Astrocyte of the cerebellum (primary cell): ENCODE results near the gene VPS52.

Experiments used
- DNase-seq: peaks from one replicate; pipeline ENCODE4 v3.0.0-alpha.2; 2011; ENCODE audit warnings: low read depth
- H3K4me3 ChIP-seq: 2 replicates; pipeline ENCODE4 v1.5.1; 2011; ENCODE audit warnings: mild to moderate bottlenecking, low read depth, low read length, moderate library complexity
- in situ Hi-C: cut with HindIII; loops from 2 replicates; pipeline ENCODE4 v1.10.0; 2017; ENCODE audit warnings: low sequenced_read_pairs
- TF ChIP-seq, protein P1 (sequence below): IDR thresholded peaks from 2 replicates; pipeline ENCODE4 v1.5.1; 2012; ENCODE audit warnings: low read length, low read depth, moderate library complexity, mild to moderate bottlenecking; ENCODE audit errors: missing control alignments

Gene VPS52

DNA sequence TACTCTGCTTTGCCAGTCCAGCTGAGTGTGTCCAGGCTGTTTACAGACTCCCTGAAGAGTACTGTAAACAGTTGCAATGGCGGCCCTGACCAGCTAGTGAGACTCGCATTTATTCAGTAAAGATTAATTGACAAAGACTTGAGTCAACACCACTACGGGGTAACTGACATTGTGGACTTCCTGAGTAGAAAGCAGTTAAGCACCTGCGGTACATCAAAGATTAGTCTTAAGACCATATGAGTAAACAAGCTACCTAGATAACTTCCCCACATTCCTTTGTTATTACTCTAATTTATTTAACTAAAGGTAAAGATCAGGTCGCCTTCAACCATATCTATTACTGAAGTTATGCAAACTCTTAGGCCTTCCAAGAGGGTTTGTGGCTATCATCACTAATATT is 12.6 kb downstream of the VPS52 start:
- TF ChIP-seq, protein P1, sequence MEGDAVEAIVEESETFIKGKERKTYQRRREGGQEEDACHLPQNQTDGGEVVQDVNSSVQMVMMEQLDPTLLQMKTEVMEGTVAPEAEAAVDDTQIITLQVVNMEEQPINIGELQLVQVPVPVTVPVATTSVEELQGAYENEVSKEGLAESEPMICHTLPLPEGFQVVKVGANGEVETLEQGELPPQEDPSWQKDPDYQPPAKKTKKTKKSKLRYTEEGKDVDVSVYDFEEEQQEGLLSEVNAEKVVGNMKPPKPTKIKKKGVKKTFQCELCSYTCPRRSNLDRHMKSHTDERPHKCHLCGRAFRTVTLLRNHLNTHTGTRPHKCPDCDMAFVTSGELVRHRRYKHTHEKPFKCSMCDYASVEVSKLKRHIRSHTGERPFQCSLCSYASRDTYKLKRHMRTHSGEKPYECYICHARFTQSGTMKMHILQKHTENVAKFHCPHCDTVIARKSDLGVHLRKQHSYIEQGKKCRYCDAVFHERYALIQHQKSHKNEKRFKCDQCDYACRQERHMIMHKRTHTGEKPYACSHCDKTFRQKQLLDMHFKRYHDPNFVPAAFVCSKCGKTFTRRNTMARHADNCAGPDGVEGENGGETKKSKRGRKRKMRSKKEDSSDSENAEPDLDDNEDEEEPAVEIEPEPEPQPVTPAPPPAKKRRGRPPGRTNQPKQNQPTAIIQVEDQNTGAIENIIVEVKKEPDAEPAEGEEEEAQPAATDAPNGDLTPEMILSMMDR, result no peak
- DNase-seq, result no peak
- in situ Hi-C loops, result no loop called here
- no peak overlapping the region for H3K4me3 ChIP-seq

DNA sequence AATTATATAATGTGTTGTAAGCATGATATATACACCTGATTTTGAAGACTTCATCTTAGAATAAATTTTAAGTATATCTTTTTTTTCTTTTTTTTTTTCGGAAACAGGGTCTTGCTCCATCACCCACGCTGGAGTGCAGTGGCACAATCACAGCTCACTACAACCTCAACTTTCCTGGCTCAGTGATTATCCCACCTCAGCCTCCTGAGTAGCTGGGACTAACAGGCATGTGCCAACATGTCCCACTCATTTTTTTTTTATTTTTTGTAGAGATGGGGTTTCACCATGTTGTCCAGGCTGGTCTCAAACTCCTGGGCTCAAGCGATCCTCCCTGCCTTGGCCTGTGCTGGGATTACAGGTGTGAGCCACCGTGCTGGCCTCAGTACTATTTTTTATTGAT is 17.1 kb downstream of the VPS52 start:
- in situ Hi-C loops, result no loop called here
- H3K4me3 ChIP-seq, result no peak overlapping the region
- no peak for DNase-seq
- TF ChIP-seq, protein P1, result no peak

DNA sequence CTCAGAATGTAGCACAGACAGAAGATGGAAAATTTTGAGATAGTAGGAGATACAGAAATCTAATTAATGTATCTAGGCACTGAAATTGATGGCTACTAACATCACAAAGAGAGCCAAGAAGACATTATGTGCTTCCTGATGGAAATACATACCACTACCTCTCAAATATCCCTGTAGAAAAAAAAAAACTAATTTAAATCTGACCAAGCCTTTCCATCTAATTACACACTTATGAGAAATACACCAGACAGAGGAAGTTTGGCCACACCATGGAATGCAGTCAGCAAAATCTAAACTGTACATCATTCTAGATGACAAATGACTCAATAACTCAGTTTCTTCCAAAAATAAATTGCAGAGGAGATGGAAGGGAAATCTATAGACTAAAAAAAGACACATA is 18.9 kb downstream of the VPS52 start:
- DNase-seq, result no peak
- no peak overlapping the region for H3K4me3 ChIP-seq
- TF ChIP-seq, protein P1, result no peak
- in situ Hi-C loops, result no loop called here

DNA sequence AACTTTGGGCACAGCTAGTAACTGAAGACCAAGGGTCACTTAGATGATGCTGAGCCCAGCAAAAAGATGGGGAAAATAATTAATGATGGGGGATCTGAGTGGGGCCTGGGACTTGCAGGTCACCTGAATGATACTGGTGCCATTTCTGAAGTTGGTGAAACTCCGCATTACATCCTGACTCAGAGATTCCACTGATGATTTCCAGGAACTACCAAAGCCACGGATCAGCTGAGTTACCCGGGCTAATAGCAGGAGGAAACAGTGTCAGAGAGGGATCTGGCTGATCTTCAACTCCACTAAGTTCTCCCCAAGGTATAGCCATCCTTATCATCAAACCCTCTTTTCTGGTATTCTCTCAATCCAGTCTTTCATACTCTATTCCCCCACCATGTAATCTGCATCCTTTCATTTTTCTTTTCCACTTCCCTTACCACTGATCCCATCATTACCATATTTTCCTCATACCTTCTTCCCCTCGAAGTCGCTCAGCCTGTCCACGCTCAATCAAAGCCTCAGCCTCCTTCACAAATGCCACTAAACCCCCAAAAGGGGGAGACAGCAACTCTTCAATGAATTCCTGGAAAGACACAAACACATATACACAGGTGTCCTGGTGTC is 20.2 kb downstream of the VPS52 start:
- TF ChIP-seq, protein P1, result no peak
- no peak overlapping the region for H3K4me3 ChIP-seq
- DNase-seq, result no peak
- in situ Hi-C loops, result no loop called here

DNA sequence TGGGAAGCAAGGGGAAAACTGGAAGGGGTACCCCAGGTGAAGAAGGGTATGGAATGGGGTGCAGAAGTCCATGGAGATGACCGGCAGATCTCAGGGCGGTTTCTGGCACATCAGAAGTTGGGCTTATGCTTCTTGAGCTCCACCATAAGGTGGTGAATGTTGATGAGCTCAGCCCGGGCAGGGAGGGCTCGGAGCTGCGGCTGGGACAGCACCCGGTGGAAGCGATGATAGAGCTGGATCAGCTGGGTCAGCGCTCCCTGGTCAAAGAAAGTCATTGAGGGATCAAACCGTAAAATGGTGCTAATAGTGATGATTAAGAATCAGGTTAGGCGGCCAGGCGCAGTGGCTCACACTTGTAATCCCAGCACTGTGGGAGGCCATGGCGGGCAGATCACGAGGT is 20.9 kb downstream of the VPS52 start:
- TF ChIP-seq, protein P1, result no peak
- in situ Hi-C loops, result no loop called here
- DNase-seq, result no peak
- no peak overlapping the region for H3K4me3 ChIP-seq

DNA sequence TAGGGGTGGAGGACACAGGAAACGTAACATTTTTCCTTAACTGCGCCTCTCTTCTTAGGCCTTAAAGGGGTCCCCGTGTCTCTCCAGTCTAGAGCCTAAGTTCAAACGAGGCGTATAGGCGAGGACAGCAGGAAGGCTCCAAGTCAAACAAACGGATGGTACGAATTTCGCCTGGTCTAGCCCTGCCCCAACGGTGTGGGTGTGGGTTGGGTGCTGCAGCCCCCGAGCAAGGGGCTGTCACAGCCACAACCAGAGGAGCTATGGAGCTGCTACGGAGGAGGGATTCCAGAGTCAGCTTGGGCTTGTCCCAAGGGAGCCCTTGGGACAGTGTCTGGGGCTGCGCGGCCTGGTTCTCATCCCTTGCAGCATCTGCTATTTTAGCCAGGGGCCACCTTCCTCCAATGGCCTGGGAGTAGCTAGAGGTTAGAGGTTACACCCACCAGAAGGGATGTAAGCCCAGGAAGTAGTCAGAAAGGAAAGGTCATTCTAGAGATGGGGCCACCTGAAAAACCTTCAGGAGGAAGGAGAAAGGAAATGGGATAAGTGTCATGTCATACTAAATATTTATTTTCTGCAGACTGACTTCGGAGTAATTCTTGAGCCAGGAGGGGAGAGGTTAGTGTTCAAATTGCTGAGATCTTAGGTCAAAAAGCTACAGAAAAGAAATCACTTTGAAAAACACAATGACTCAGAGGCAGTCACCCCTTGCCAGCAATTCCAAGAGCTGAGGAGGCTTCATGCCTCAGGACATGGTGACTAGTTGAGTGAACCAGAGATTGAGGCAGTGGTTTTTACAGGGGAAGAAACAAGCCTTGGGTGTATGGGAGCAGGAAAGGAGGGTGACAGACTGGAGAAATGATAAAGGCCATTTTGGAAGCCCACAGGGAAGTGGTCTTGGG is 21.7 kb downstream of the VPS52 start:
- in situ Hi-C loops, result no loop called here
- DNase-seq, result peak; percentile 41
- H3K4me3 ChIP-seq, result peak overlapping the region; percentile 45

More for the DNA sequence above, 21.7 kb downstream of the VPS52 start:
- TF ChIP-seq, protein P1, result no peak
